GM12878 (cell line): ENCODE results near the gene SFXN5. TPM values are rescaled to one million over a fixed set of nuclear protein-coding genes. Genes with fewer than 3 reads are reported as not detected.

Source experiments
- ATAC-seq: fragments of 200-7000 bp; cut with Tn5 transposase; 3 replicates; pipeline ENCODE4 v1.9.1; 2020; ENCODE audit warnings: mild to moderate bottlenecking, moderate library complexity
- BruUV-seq: library from RNA; stranded (reverse); fragments of 400-500 nt; replicated peaks from 2 replicates; lab custom pipeline; 2021; lab: Mats Ljungman, UMichigan
- CTCF ChIA-PET: fragments of 300-600 bp; sonication (Branson Sonifier 250); formaldehyde crosslinking; extraction: SDS; loops from one replicate; lab custom pipeline; 2021; ENCODE audit warnings: inconsistent platforms; lab: Yijun Ruan, JAX
- POLR2A ChIA-PET: fragments of 350-600 bp; formaldehyde crosslinking; extraction: SDS; loops from one replicate; lab custom pipeline; 2021; ENCODE audit warnings: inconsistent platforms; lab: Charles Lee
- RAD21 ChIA-PET: fragments of 300-600 bp; sonication (Branson Sonifier 250); formaldehyde crosslinking; loops from one replicate; lab custom pipeline; 2023; ENCODE audit warnings: antibody characterized with exemption; ENCODE audit not compliant: unreplicated experiment; lab: Charles Lee
- SMC1A ChIA-PET: fragments of 300-600 bp; sonication (Branson Sonifier 250); formaldehyde crosslinking; loops from one replicate; lab custom pipeline; 2023; ENCODE audit not compliant: unreplicated experiment, uncharacterized antibody; lab: Charles Lee
- DNase-seq: peaks from one replicate; pipeline ENCODE4 v3.0.0-alpha.2; 2011; ENCODE audit warnings: low read depth, low spot score
- FAIRE-seq: peaks from 3 replicates; lab custom pipeline; 2011; peaks lifted over from hg19 to GRCh38; lab: Jason Lieb, UNC
- H2AFZ ChIP-seq: 2 replicates; pipeline ENCODE4 v1.6.0; 2011; ENCODE audit warnings: low read depth, low read length, control low read depth; ENCODE audit not compliant: control insufficient read depth
- H3K27ac ChIP-seq: 2 replicates; pipeline ENCODE4 v1.5.1; 2011; ENCODE audit warnings: control low read depth; ENCODE audit not compliant: control insufficient read depth, insufficient read depth
- H3K27me3 ChIP-seq, 2 experiments: replicated peaks in 1 of 2; 2 replicates each; pipeline versions ENCODE4 v1.6.0 to v1.6.1; 2011; ENCODE audit warnings: low read length in 1 of 2; ENCODE audit not compliant: control insufficient read depth in 2 of 2, insufficient read depth in 2 of 2
- H3K36me3 ChIP-seq, 2 experiments: 2 replicates each; pipeline ENCODE4 v1.5.1; 2011; ENCODE audit warnings: low read length in 1 of 2; ENCODE audit not compliant: control insufficient read depth in 2 of 2, insufficient read depth in 2 of 2
- H3K4me1 ChIP-seq: 2 replicates; pipeline ENCODE4 v1.6.1; 2011; ENCODE audit warnings: mild to moderate bottlenecking, low read length, moderate library complexity, mixed read lengths; ENCODE audit not compliant: control insufficient read depth, insufficient read depth
- H3K4me2 ChIP-seq: 2 replicates; pipeline ENCODE4 v1.6.0; 2011; ENCODE audit warnings: control low read depth; ENCODE audit not compliant: control insufficient read depth, insufficient read depth
- H3K4me3 ChIP-seq: fragments of 200-600 bp; sonication (generic); 2 replicates; pipeline ENCODE4 v1.5.1; 2016
- H3K79me2 ChIP-seq: 2 replicates; pipeline ENCODE4 v1.6.0; 2011; ENCODE audit warnings: low read length; ENCODE audit not compliant: control insufficient read depth, insufficient read depth
- H3K9ac ChIP-seq: 2 replicates; pipeline ENCODE4 v1.8.0; 2011; ENCODE audit warnings: low read length, control low read depth, mixed read lengths; ENCODE audit not compliant: control insufficient read depth, insufficient read depth
- H3K9me3 ChIP-seq: replicated peaks from 3 replicates; pipeline ENCODE4 v1.5.1; 2011; ENCODE audit warnings: mild to moderate bottlenecking, low read length; ENCODE audit not compliant: control insufficient read depth, insufficient read depth
- H4K20me1 ChIP-seq: 2 replicates; pipeline ENCODE4 v1.6.0; 2011; ENCODE audit not compliant: control insufficient read depth, insufficient read depth
- EP300 ChIP-seq, 2 experiments: fragments of 150-350 bp in 1 of 2; IDR thresholded peaks; 2 replicates each; pipeline ENCODE4 v1.6.1; 2011 to 2012; ENCODE audit warnings: low read depth in 2 of 2, low read length in 2 of 2, borderline replicate concordance in 1 of 2, improper control_type of control experiment in 1 of 2, inconsistent platforms in 1 of 2; ENCODE audit not compliant: control insufficient read depth in 1 of 2
- LARP7 ChIP-seq: fragments of 450-650 bp; IDR thresholded peaks from 2 replicates; pipeline ENCODE4 v1.6.1; 2017; ENCODE audit warnings: mild to moderate bottlenecking
- PAX8 ChIP-seq: fragments of 450-650 bp; IDR thresholded peaks from 2 replicates; pipeline ENCODE4 v1.6.1; 2017; ENCODE audit warnings: mild to moderate bottlenecking, moderate library complexity
- SMAD1 ChIP-seq: fragments of 450-650 bp; IDR thresholded peaks from 2 replicates; pipeline ENCODE4 v1.6.1; 2018; ENCODE audit warnings: mild to moderate bottlenecking, low read depth; ENCODE audit not compliant: partially characterized antibody
- SUZ12 ChIP-seq: fragments of 200-600 bp; sonication (generic); IDR thresholded peaks from one replicate; pipeline ENCODE4 v1.6.1; 2018; ENCODE audit warnings: antibody characterized with exemption, mild to moderate bottlenecking; ENCODE audit not compliant: unreplicated experiment
- TAF1 ChIP-seq: IDR thresholded peaks from 2 replicates; pipeline ENCODE4 v1.6.1; 2011; ENCODE audit warnings: mild to moderate bottlenecking, low read depth, low read length, borderline replicate concordance
- ZBED1 ChIP-seq: IDR thresholded peaks from 2 replicates; pipeline ENCODE4 v1.6.1; 2016; ENCODE audit warnings: borderline replicate concordance
- WGBS: methylation state at CpG from one replicate; pipeline ENCODE4 v1.1.6; 2016; ENCODE audit warnings: low lambda C conversion rate; ENCODE audit not compliant: insufficient replicate concordance, insufficient coverage; ENCODE audit errors: missing lambda C conversion rate; 5-methylcytosine and 5-hydroxymethylcytosine counted together
- in situ Hi-C: fragments of 300-500 bp; cut with MboI; formaldehyde crosslinking; loops from 9 replicates; pipeline ENCODE4 v1.14.3; 2018; ENCODE audit warnings: mixed read lengths
- intact Hi-C: fragments of 100-400 bp; cut with micrococcal nuclease; formaldehyde crosslinking; loops from one replicate; pipeline ENCODE4 v1.14.2; 2022; ENCODE audit not compliant: unreplicated experiment
- polyA plus RNA-seq, 11 experiments: library from polyadenylated mRNA; depleted of rRNA in 4 of 11; unstranded in 6 of 11; stranded (reverse) in 5 of 11; fragments of >200 nt; fragmentation: Nextera tagmentation in 4 of 11; fragmentation: Illumina TruSeq in 1 of 11; extraction: Ambion mirVana in 4 of 11; extraction: Trizol in 1 of 11; gene quantifications; 1 replicate in 1 of 11; 2 replicates in 10 of 11; pipeline versions ENCODE4 v1.2.1 to v1.2.3, GENCODE V29; 2011 to 2016; ENCODE audit warnings: inconsistent platforms in 2 of 11, missing spikeins in 2 of 11, low read depth in 1 of 11
- total RNA-seq, 4 experiments: library from RNA; depleted of rRNA in 3 of 4; stranded (reverse); fragments of >200 nt in 3 of 4; fragmentation: Illumina TruSeq in 1 of 4; extraction: Trizol in 1 of 4; gene quantifications; 2 replicates each; pipeline versions ENCODE4 v1.2.1 to v1.2.3, GENCODE V29; 2013 to 2021
- TF ChIP-seq, protein P1 (sequence below): IDR thresholded peaks from 2 replicates; pipeline ENCODE4 v1.6.1; 2011; ENCODE audit warnings: mild to moderate bottlenecking, low read depth, low read length, moderate library complexity; ENCODE audit not compliant: insufficient replicate concordance
- TF ChIP-seq, protein P2 (sequence below): fragments of 450-650 bp; formaldehyde crosslinking; IDR thresholded peaks from 2 replicates; pipeline ENCODE4 v1.4.0; 2022; ENCODE audit warnings: mild to moderate bottlenecking, moderate library complexity
- TF ChIP-seq, protein P3 (sequence below): IDR thresholded peaks from 2 replicates; pipeline ENCODE4 v1.6.1; 2012; ENCODE audit warnings: low read depth, low read length, improper control_type of control experiment

The SFXN5 gene
- total and polyA plus RNA-seq, 10 of the 15 experiments (the other 5 are each of a cell fraction or from before 2014, with no cell fraction given): 3.3 to 15.9 (median 11.2) TPM

DNA sequence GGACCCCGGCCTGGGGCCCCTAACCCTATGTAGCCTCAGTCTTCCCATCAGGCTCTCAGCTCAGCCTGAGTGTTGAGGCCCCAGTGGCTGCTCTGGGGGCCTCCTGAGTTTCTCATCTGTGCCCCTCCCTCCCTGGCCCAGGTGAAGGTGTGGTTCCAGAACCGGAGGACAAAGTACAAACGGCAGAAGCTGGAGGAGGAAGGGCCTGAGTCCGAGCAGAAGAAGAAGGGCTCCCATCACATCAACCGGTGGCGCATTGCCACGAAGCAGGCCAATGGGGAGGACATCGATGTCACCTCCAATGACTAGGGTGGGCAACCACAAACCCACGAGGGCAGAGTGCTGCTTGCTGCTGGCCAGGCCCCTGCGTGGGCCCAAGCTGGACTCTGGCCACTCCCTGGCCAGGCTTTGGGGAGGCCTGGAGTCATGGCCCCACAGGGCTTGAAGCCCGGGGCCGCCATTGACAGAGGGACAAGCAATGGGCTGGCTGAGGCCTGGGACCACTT lies 137.8 kb downstream of the SFXN5 start:
- no peak overlapping the region for H2AFZ ChIP-seq
- DNase-seq: no peak
- ChIA-PET SMC1A (interaction anchor here (1.9 to 4.8 kb wide), 2 partner anchors 8 to 40 kb away, joined by 12 to 39 read pairs; no protein-coding TSS in a partner anchor), RAD21 (interaction anchor here (1.0 to 3.3 kb wide), 2 partner anchors 17 to 40 kb away, joined by 3 to 51 read pairs; no protein-coding TSS in a partner anchor), CTCF (interaction anchor here (1.0 to 8.0 kb wide), 5 partner anchors 36 to 70 kb away, joined by 3 to 117 read pairs (median 10); partner anchors contain the start of gene SPR), POLR2A (no interaction called here)
- H3K9me3 ChIP-seq: no peaks in the 10 kb centered on the region
- H3K79me2 ChIP-seq: no peaks in the 10 kb centered on the region
- in situ Hi-C loops (no loop called here), intact Hi-C loops (no loop called here)
- no peaks in the 10 kb centered on the region; the same call in 1 of the 2 replicates for H4K20me1 ChIP-seq
- H3K4me3 ChIP-seq: no peak overlapping the region
- WGBS: 53% methylated on average over 12 of the region's 12 CpGs
- H3K36me3 ChIP-seq: no peaks in the 10 kb centered on the region
- no peak for FAIRE-seq
- BruUV-seq: no TSS peak
- no peak for ATAC-seq
- no peak overlapping the region for H3K9ac ChIP-seq
- H3K4me1 ChIP-seq: no peaks in the 10 kb centered on the region; the same call in 1 of the 2 replicates
- peaks cover 0 to 3% of the 10 kb centered on the region in 2 experiments; a peak in 1 of 4 replicates for H3K27me3 ChIP-seq
- no peak overlapping the region for H3K4me2 ChIP-seq
- TF ChIP-seq ZBED1: no peak
- H3K27ac ChIP-seq: no peak overlapping the region

DNA sequence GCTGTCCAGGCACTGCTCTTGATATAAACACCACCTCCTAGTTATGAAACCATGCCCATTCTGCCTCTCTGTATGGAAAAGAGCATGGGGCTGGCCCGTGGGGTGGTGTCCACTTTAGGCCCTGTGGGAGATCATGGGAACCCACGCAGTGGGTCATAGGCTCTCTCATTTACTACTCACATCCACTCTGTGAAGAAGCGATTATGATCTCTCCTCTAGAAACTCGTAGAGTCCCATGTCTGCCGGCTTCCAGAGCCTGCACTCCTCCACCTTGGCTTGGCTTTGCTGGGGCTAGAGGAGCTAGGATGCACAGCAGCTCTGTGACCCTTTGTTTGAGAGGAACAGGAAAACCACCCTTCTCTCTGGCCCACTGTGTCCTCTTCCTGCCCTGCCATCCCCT lies 138.3 kb downstream of the SFXN5 start:
- H3K4me3 ChIP-seq: no peak overlapping the region
- BruUV-seq: no TSS peak
- no peaks in the 10 kb centered on the region for H3K9me3 ChIP-seq
- DNase-seq: no peak
- H3K9ac ChIP-seq: no peak overlapping the region
- CTCF ChIA-PET: interaction anchor here (1.0 to 8.0 kb wide), 5 partner anchors 35 to 244 kb away, joined by 3 to 117 read pairs (median 10); partner anchors contain the start of gene SPR
- no peaks in the 10 kb centered on the region; the same call in 1 of the 2 replicates for H3K4me1 ChIP-seq
- ATAC-seq: no peak
- H3K4me2 ChIP-seq: no peak overlapping the region
- POLR2A ChIA-PET: no interaction called here
- intact Hi-C loops: no loop called here
- no peaks in the 10 kb centered on the region; the same call in 1 of the 2 replicates for H4K20me1 ChIP-seq
- H3K79me2 ChIP-seq: no peaks in the 10 kb centered on the region
- no peak overlapping the region for H2AFZ ChIP-seq
- SMC1A ChIA-PET: interaction anchor here (4.8 kb wide), 1 partner anchor 40 kb away, joined by 39 read pairs; no protein-coding TSS in a partner anchor
- H3K27ac ChIP-seq: no peak overlapping the region
- FAIRE-seq: no peak
- in situ Hi-C loops: no loop called here
- peaks cover 0 to 3% of the 10 kb centered on the region in 2 experiments; a peak in 3 of 4 replicates for H3K27me3 ChIP-seq
- RAD21 ChIA-PET: interaction anchor here (3.3 kb wide), 1 partner anchor 39 kb away, joined by 51 read pairs; no protein-coding TSS in a partner anchor
- 47% methylated on average over 5 of the region's 5 CpGs for WGBS
- no peaks in the 10 kb centered on the region for H3K36me3 ChIP-seq
- TF ChIP-seq SMAD1: no peak
- no peak for TF ChIP-seq PAX8
- no peak for TF ChIP-seq SUZ12
- TF ChIP-seq, protein P1, sequence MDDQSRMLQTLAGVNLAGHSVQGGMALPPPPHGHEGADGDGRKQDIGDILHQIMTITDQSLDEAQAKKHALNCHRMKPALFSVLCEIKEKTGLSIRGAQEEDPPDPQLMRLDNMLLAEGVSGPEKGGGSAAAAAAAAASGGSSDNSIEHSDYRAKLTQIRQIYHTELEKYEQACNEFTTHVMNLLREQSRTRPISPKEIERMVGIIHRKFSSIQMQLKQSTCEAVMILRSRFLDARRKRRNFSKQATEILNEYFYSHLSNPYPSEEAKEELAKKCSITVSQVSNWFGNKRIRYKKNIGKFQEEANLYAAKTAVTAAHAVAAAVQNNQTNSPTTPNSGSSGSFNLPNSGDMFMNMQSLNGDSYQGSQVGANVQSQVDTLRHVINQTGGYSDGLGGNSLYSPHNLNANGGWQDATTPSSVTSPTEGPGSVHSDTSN: no peak
- TF ChIP-seq LARP7: no peak
- TF ChIP-seq, protein P2, sequence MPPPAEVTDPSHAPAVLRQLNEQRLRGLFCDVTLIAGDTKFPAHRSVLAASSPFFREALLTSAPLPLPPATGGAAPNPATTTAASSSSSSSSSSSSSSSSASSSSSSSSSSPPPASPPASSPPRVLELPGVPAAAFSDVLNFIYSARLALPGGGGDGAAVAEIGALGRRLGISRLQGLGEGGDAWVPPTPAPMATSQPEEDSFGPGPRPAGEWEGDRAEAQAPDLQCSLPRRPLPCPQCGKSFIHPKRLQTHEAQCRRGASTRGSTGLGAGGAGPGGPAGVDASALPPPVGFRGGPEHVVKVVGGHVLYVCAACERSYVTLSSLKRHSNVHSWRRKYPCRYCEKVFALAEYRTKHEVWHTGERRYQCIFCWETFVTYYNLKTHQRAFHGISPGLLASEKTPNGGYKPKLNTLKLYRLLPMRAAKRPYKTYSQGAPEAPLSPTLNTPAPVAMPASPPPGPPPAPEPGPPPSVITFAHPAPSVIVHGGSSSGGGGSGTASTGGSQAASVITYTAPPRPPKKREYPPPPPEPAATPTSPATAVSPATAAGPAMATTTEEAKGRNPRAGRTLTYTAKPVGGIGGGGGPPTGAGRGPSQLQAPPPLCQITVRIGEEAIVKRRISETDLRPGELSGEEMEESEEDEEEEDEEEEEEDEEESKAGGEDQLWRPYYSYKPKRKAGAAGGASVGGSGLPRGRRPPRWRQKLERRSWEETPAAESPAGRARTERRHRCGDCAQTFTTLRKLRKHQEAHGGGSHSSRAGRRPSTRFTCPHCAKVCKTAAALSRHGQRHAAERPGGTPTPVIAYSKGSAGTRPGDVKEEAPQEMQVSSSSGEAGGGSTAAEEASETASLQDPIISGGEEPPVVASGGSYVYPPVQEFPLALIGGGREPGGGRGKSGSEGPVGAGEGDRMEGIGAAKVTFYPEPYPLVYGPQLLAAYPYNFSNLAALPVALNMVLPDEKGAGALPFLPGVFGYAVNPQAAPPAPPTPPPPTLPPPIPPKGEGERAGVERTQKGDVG (CRISPR knock-in tag): no peak
- TF ChIP-seq, protein P3, sequence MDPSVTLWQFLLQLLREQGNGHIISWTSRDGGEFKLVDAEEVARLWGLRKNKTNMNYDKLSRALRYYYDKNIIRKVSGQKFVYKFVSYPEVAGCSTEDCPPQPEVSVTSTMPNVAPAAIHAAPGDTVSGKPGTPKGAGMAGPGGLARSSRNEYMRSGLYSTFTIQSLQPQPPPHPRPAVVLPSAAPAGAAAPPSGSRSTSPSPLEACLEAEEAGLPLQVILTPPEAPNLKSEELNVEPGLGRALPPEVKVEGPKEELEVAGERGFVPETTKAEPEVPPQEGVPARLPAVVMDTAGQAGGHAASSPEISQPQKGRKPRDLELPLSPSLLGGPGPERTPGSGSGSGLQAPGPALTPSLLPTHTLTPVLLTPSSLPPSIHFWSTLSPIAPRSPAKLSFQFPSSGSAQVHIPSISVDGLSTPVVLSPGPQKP: no peak
- no peak for TF ChIP-seq EP300 (IDR thresholded peaks at IDR 0.05; ENCODE audit: borderline replicate concordance in 1 of 2, control insufficient read depth in 1 of 2, low read depth in 2 of 2, low read length in 2 of 2)
- TF ChIP-seq TAF1: no peak
